Inflammatory macrophage treated with lipopolysaccharide for 1 hour (primary cell): ENCODE measurements around the gene SFR1.
A peak's percentile ranks its signal among the peaks of the same experiment; 100 is the strongest.

Experiments used
- DNase-seq, 2 donors: peaks; one replicate each; pipeline ENCODE4 v3.0.0-alpha.2; 2020 to 2022

SFR1 gene

GRCh38 chr10:104121485-104122224 lies at the start of gene SFR1:
Gene SFR1 (plus strand): TSS chr10:104122171. CDS start chr10:104122184, 13 bp downstream.
- peak; percentile 98 for DNase-seq

DNA sequence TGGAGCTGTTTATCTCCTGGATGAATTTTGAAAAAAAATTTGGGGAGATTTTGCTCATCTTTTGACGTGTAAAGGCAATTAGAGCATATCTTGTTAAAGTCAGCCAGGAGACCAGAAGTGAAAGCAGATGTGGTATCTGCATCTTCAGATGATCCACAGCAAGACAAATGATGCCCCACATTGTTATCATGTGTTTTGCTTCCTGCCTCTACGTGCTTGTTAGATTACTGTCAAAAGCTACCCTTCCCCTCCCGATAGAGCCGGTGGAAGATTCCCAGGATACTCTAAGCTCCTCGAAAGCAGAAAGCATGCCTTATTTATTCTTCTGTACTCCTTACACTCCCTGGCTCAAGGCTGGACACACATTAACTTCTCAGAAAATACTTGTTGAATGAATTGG lies 49.2 kb upstream of the SFR1 start:
- DNase-seq, result no peak

DNA sequence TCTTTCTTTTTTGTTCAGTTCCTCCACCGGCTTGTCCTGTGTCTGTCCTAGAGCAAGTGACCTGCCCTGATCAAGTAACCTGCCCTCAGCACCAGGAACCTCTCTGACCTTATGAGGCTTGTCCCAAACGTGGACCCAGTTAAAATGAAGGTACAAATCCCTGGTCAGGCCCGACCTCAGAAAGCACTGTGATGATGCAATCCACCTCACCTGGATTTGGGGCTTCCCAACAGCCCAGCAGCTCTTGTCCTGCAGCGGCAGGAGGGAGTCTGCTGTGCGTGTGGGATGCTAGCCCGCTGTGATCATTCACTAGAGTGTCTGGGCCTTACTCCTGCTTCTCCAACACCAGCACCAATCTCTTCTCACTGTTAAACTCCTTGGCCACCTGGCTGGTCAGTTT lies 47.5 kb upstream of the SFR1 start:
- no peak for DNase-seq

GRCh38 chr10:104076743-104077160 lies 45.2 kb upstream of the SFR1 start:
- DNase-seq, result no peak

DNA sequence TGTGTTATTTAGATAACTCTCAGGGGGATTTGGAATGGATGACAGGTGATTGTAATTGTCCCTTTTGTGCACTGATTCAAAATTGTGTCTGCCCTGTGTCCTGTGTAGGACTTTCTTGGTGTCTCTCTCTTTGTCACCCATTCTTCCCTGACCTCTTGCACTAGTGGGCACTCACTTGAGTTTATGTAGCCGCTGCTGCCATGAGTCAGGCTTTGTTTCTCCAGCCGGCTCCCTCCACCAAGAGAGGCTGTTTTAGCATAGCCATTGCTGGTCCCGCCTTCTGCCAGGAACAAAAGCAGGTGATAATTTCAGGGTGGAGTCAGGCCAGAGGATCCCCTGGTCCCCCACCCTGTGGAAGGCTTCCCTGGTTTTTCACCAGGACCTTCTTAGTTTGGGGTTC lies 44.7 kb upstream of the SFR1 start:
- DNase-seq, result no peak

- no peak for DNase-seq
These were observed 44.3 kb upstream of the SFR1 start for GRCh38 chr10:104077663-104078151.

DNA sequence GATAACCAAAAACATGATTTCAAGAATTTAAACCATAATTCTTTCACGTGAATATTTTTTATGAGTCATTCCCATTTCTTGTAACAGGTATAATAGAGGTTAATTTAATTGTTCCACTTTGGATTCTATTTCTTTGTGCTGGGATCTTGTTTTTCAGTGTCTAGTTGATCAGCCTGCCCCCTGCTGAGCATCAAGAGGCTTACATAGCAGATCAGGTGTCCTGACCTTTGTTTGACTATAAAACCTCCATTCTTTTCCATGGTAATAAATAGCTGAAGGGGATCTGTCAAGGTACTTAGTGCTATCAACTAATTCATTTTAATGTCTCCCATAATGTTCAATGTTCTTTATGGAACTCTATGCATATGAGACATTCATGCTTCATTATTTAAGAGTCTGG lies 41.2 kb upstream of the SFR1 start:
- peak in 1 of 2 donors; percentile 7 for DNase-seq

DNA sequence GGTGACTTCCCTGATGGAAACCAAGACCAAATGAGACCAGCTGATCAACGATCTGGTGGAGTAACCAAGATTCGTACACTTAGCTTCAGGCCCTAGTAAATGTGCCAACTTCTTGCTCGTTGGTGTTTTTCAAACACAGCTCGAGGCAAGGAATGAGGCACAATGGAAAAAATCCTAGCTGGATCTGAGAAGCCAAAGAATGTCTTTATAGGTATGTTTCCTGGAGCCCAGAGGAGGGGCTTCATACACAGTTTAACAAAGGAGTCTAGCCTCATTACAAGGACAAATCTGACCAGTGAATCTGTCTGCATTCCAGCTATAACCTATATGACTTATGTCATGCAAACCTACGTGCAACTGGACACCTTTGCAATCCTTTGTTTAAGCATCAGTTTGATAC lies 40.0 kb upstream of the SFR1 start:
- no peak for DNase-seq

DNA sequence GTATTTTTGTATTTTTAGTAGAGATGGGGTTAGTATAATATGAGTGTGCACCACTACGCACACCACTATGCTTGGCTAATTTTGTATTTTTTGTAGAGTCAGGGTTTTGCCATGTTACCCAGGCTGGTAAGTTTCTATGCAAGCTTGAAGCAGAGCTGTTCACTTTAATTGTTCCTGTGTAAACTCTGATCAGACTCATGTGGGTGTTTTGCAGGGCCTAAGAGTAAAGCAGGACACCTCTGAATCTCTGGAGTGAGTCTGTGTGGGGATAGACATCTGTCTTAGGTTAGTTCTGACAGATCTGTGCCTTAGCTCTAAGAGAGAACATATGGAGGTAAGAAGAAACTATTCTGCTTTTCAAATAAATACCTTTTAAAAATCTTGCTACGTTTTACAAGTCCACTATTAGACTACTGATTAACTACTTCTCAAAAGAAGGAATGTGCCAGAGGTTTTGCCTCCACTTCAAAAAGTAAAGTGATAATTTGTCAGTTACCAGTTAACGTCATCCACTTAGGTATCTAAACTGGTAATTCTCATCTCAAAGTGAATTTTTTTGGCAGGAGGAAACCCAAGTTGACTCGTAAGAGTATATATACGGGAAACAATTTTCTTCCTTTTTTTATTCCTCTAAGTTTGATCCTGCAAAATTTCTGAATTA lies 37.4 kb upstream of the SFR1 start:
- DNase-seq, result no peak

DNA sequence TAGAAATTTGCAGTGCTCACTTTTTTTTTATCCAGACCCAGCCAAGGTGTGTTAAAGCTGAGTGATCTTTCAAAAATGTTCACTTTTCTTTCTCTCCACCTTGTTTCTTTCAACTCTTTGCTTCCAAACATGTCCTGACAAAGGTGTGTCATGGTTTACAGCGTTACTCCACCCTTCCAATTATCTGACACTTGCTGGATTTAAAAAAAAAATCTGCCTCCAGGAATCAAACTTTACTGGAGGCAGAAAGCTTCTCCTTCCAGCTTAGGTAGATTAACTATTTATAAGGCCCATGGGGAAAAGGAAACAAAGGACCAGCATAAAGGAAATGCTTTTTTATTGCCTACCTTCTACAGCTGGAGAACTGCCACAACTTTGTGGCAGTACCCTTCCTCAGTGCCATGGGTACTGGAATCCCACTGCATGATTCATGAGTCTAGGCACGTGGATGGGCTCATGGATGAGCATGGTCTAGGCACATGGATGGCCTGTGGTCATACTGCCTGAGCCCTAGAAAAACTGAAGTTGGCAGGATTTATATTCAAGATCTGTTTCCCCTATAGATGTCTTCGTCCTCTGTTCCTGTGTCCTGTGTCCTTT lies 36.1 kb upstream of the SFR1 start, which contains the start of gene COL17A1:
Gene COL17A1, minus strand, starts transcription at position 80 of the 600 bp plus-strand sequence. CDS start 5,207 bp downstream, outside the sequence.
- no peak for DNase-seq

GRCh38 chr10:104088239-104088638 lies 33.7 kb upstream of the SFR1 start:
- DNase-seq, result no peak

GRCh38 chr10:104089621-104090020 lies 32.4 kb upstream of the SFR1 start:
- DNase-seq, result no peak

DNA sequence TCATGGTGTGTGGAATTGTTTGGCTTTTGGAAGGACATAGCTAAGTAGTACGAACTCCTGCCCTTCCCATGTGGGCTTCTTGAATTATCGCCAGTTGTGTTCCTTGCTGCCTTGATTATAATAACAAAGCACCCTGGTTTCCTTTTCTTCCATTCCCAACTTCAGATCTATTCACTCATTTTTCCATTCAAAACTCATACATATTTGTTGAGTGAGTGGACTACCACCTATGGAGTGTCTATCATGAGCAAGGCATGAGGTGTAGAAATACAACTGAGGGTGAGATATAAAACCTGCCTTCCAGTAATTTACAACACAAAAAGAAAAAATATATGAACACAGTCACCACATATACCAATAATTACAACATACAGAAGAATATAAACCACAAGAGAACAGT lies 31.4 kb upstream of the SFR1 start:
- DNase-seq, result no peak

DNA sequence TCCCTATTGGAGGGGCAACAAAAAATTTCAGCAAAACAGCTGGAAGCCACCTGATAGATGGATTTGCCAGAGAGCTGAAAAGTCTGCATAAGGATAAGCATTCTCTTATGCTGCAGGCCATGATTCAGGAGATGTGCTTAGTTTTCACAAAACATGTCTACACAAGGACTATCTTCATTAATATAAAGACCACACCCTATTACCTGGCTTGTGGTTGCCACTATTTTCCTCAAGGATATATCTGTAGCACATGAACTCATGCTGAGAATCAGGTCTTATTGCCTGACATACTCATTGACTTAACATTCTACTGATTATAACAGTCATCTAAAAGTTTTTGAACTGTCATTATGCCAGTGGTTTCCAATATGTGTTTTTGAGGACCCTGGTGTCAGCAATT lies 29.2 kb upstream of the SFR1 start:
- no peak for DNase-seq

- no peak for DNase-seq
These were observed 25.3 kb upstream of the SFR1 start for GRCh38 chr10:104096692-104097091.

- no peak for DNase-seq
These were observed 23.5 kb upstream of the SFR1 start for GRCh38 chr10:104098358-104098925.

DNA sequence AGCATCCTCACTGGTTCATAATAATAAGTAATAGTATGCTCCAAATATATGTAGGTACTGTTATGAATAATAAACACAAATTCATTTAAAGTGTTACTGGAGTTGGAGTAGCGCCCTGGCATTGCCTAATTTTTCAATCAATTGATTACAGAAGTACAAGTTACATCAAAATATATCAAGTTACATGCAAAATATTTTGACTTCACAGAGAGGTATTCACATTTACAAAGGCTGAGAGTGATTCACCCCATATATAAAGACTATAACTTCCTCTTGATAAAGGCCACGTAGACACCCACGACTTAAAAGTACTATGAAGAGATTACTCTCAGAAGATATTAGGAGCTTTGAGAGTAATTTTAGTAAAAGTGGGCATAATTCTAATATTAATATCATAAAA lies 22.7 kb upstream of the SFR1 start:
- no peak for DNase-seq

DNA sequence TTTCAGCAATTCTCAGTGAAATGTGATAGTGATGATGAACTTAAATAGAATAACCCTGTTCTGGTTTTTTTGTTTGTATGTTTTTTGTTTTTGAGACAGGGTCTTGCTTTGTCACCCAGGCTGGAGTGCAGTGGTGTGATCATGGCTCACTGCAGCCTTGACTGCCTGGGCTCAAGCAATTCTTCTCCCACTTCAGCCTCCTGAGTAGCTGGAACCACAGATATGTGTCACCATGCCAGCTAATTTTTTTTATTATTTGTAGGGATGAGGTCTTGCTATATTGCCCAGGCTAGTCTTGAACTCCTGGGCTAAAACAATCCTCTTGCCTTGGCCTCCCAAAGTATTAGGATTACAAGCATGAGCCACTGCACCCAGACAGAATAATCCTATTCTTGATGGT lies 22.0 kb upstream of the SFR1 start:
- DNase-seq, result no peak

- no peak for DNase-seq
These were observed 21.2 kb upstream of the SFR1 start for GRCh38 chr10:104100795-104101194.

GRCh38 chr10:104101902-104102301 lies 20.1 kb upstream of the SFR1 start:
- no peak for DNase-seq

DNA sequence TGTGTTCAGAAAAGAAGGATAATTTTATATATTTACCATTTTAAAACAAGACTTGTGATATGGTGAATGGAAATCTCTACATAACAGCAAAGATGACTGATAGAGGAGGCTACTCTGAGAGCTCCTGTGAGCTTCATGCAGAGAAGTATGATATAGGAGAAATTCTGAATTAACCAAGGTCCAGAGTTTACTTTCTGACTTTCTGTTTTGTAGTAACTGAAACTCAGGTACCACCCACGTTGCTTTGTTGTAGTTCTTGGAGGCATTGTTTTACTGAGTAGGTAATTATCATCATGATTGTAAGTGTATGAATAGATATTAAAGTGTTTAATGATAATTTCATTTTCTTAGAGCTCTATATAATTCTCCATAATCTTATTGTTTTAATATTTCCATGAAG lies 18.0 kb upstream of the SFR1 start:
- no peak for DNase-seq

- no peak for DNase-seq
These were observed 17.6 kb upstream of the SFR1 start for GRCh38 chr10:104104418-104104817.

DNA sequence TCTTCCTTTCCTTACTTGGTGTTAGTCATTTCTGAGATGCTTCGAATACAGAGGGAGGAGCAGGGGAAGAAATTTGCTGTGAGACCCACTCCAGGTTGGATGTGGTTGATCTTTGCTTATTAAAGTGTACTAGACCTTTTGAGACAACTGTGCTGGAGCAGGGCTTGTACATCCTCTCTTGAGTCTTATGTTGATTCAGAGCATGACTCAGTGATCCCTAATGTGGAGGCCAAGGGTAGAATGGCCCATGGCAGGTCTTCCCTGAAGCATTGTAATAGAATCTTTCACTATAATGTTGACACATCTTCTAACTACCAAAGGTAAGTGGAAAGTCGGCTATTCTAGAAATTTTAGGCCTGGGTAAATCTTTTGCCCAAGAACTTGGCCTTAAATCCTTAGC lies 17.0 kb upstream of the SFR1 start:
- DNase-seq, result no peak
